Psoas muscle (tissue), 8 donors: ENCODE measurements around the gene TAS2R8. TPM values are rescaled to one million over a fixed set of nuclear protein-coding genes. Genes with fewer than 3 reads are reported as not detected.

Experiments
- ATAC-seq, 4 donors: fragments of 200-7000 bp; cut with Tn5 transposase; one replicate each; pipeline ENCODE4 v1.9.1; 2020; ENCODE audit warnings: moderate library complexity in 3 of 4, mild to moderate bottlenecking in 2 of 4
- DNase-seq, 2 donors: peaks; one replicate each; pipeline ENCODE4 v3.0.0-alpha.2; 2020
- H3K27ac ChIP-seq: fragments of 200-600 bp; one replicate; pipeline ENCODE4 v1.8.0; 2022
- H3K27me3 ChIP-seq, 3 donors: fragments of 200-600 bp in 1 of 3; one replicate each; pipeline versions ENCODE4 v1.6.1 to v1.8.0; 2013 to 2022; ENCODE audit warnings: low read length in 2 of 3, mild to moderate bottlenecking in 2 of 3, moderate library complexity in 1 of 3; ENCODE audit not compliant: insufficient read depth in 3 of 3
- H3K36me3 ChIP-seq, 2 donors: fragments of 200-600 bp in 1 of 2; one replicate each; pipeline versions ENCODE4 v1.6.1 to v1.8.0; 2013 to 2022; ENCODE audit warnings: low read depth in 1 of 2, mild to moderate bottlenecking in 1 of 2, moderate library complexity in 1 of 2; ENCODE audit not compliant: insufficient read depth in 1 of 2
- H3K4me1 ChIP-seq: fragments of 200-600 bp; one replicate; pipeline ENCODE4 v1.8.0; 2022
- H3K4me3 ChIP-seq: fragments of 200-600 bp; one replicate; pipeline ENCODE4 v1.8.0; 2022; ENCODE audit warnings: mild to moderate bottlenecking
- H3K9me3 ChIP-seq: fragments of 200-600 bp; one replicate; pipeline ENCODE4 v1.8.0; 2022
- WGBS, 3 donors: extraction: QIAGEN DNeasy Blood & Tissue Kit; methylation state at CpG; one replicate each; pipeline versions ENCODE4 v1.1.6 to v1.1.7; 2013; 5-methylcytosine and 5-hydroxymethylcytosine counted together
- intact Hi-C, 2 donors: fragments of 100-400 bp; cut with DNase I; formaldehyde crosslinking; loops; one replicate each; pipeline versions ENCODE4 v1.11.0 to v1.14.2; 2022
- long read RNA-seq, 2 donors: library from polyadenylated mRNA; unstranded; transcript quantifications; one replicate each; pipeline ENCODE4 v2.0.0, GENCODE V29; 2021
- polyA plus RNA-seq, 3 donors: library from polyadenylated mRNA; stranded (reverse); fragments of 200-250 nt; gene quantifications; one replicate each; pipeline ENCODE4 v1.2.3, GENCODE V29; 2013
- total RNA-seq, 4 donors: library from RNA; stranded (reverse); fragmentation: NEBNext Ultra II Directional in 2 of 4; extraction: Animal tissue kit (Norgen Biotek cat#: 25700) in 2 of 4; gene quantifications; one replicate each; pipeline versions ENCODE4 v1.2.1 to v1.2.4, GENCODE V29; 2021 to 2023
- TF ChIP-seq, protein P1 (sequence below): fragments of 200-600 bp; IDR thresholded peaks from one replicate; pipeline ENCODE4 v1.8.0; 2022; ENCODE audit warnings: antibody characterized with exemption
- donor health status: healthy with polysubstance abuse.
- donor health status: DM: no; HTN: no; CAD: no; lungs with moderate emphysema.
- donor health status: Bipolar disorder and iron deficiency.
- donor health status: healthy.
- donor health status: DM: yes; HTN: yes; CAD: no.
- donor health status: DM: no; HTN: no; CAD: no.
- donor health status: DM: no; HTN: no; CAD: no.
- donor health status: DM: yes; HTN: yes; CAD: no.

Gene TAS2R8, protein sequence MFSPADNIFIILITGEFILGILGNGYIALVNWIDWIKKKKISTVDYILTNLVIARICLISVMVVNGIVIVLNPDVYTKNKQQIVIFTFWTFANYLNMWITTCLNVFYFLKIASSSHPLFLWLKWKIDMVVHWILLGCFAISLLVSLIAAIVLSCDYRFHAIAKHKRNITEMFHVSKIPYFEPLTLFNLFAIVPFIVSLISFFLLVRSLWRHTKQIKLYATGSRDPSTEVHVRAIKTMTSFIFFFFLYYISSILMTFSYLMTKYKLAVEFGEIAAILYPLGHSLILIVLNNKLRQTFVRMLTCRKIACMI
- total RNA-seq (not detected), polyA plus RNA-seq (not detected)
- long read RNA-seq, donor 1: 0 reads
- long read RNA-seq, donor 2: 0 reads

DNA sequence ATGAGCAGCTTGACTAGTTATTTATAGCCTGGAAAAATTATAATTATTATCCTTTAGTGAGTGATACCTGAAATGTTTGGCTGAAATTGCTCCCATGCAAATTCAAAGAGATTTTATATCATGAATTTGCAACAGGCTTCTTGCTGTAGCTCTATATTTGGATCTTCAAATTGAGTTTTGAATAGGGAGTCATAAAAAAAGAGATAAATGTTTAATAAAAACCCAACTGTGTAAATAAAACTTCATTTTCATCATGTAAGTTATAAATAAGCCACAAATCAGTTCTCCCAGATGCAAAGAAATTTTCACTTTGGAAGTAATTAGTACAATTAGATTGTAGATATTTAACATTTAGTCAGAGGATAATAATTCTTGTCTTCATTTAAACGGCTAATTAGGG, at the start of gene TAS2R8:
TSS of gene TAS2R8 (minus strand) at position 101 of the 400 bp plus-strand sequence. CDS start 306 bp downstream, outside the sequence.
- Histone ChIP-seq H3K4me1 (no peaks in the 10 kb centered on the region), H3K27ac (no peak within 1 kb of the TSS), H3K4me3 (no peak within 1 kb of the TSS), H3K27me3 (peaks cover 0 to 2% (median 0%) of the 10 kb centered on the region in 3 donors), H3K36me3 (no peaks in the 10 kb centered on the region), H3K9me3 (no peaks in the 10 kb centered on the region)
- TF ChIP-seq, protein P1, sequence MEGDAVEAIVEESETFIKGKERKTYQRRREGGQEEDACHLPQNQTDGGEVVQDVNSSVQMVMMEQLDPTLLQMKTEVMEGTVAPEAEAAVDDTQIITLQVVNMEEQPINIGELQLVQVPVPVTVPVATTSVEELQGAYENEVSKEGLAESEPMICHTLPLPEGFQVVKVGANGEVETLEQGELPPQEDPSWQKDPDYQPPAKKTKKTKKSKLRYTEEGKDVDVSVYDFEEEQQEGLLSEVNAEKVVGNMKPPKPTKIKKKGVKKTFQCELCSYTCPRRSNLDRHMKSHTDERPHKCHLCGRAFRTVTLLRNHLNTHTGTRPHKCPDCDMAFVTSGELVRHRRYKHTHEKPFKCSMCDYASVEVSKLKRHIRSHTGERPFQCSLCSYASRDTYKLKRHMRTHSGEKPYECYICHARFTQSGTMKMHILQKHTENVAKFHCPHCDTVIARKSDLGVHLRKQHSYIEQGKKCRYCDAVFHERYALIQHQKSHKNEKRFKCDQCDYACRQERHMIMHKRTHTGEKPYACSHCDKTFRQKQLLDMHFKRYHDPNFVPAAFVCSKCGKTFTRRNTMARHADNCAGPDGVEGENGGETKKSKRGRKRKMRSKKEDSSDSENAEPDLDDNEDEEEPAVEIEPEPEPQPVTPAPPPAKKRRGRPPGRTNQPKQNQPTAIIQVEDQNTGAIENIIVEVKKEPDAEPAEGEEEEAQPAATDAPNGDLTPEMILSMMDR: no peak
- WGBS, 3 donors: 57 to 64% (median 63%) methylated on average over 1 of the region's 1 CpG
- DNase-seq (no peak), ATAC-seq (no peak)
- intact Hi-C loops: no loop called here

DNA sequence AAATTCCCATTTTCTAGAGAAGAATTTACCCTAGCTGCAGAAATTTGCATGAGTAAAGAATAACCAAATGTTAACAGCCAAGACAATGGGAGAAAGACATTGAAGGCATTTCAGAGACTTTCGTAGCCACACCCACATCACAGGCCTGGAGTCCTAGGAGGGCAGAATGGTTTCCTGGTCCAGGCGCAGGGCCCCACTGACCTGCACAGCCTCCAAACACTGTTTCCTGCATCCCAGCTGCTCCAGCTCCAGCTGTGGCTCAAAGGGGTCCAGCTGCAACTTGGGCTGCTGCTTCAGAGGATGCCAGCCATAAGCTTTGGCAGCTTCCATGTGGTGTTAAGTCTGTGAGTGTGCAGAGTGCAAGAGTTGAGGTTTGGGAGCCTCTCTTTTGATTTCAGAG, 48.7 kb upstream of the TAS2R8 start:
- Histone ChIP-seq H3K27me3 (no peaks in the 10 kb centered on the region), H3K4me3 (no peak overlapping the region), H3K9me3 (no peaks in the 10 kb centered on the region), H3K4me1 (no peaks in the 10 kb centered on the region), H3K36me3 (no peaks in the 10 kb centered on the region), H3K27ac (no peak overlapping the region)
- TF ChIP-seq, protein P1: no peak
- intact Hi-C loops: loop anchor here in 1 of 2 donors (10.0 kb wide), 1 partner anchor 339 kb away; no protein-coding TSS in a partner anchor
- no peak for DNase-seq
- WGBS, 3 donors: 98 to 100% (median 98%) methylated on average over 2 of the region's 2 CpGs
- ATAC-seq: no peak

DNA sequence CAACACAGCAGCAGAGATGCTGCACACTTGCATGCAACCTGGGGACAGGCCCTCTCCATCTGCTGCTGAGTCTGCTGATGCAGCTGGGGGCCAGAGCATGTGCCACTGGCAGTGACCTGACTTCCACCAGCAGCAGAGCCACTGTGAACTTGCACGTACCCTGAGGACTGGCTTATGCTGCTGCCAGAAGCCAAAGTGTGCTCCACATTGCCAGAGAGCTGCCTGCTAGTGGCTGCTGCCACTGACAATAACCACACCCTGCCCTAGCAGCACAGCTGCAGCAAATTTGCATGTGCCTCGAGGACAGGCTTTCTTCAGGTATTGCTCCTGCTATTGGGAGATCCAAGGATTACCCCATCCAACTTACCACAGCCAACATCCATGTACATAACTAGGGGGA, 46.7 kb upstream of the TAS2R8 start:
- DNase-seq (no peak), ATAC-seq (no peak)
- Histone ChIP-seq H3K4me1 (no peaks in the 10 kb centered on the region), H3K36me3 (no peaks in the 10 kb centered on the region), H3K27ac (no peak overlapping the region), H3K9me3 (no peaks in the 10 kb centered on the region), H3K27me3 (no peaks in the 10 kb centered on the region), H3K4me3 (no peak overlapping the region)
- TF ChIP-seq, protein P1: no peak
- intact Hi-C loops: loop anchor here in 1 of 2 donors (10.0 kb wide), 1 partner anchor 341 kb away; no protein-coding TSS in a partner anchor
- 48 to 76% (median 62%) methylated on average over 2 of the region's 2 CpGs for WGBS, 3 donors

- H3K4me1 ChIP-seq: no peaks in the 10 kb centered on the region
- ATAC-seq: no peak
- TF ChIP-seq, protein P1: no peak
- H3K36me3 ChIP-seq: peaks cover 0 to 13% of the 10 kb centered on the region in 2 donors
- no peaks in the 10 kb centered on the region for H3K9me3 ChIP-seq
- H3K27me3 ChIP-seq: no peaks in the 10 kb centered on the region
- H3K27ac ChIP-seq: no peak overlapping the region
- intact Hi-C loops: loop anchor here in 1 of 2 donors (10.0 kb wide), 1 partner anchor 343 kb away; no protein-coding TSS in a partner anchor
- 92 to 96% (median 95%) methylated on average over 4 of the region's 4 CpGs for WGBS, 3 donors
- no peak overlapping the region for H3K4me3 ChIP-seq
- no peak for DNase-seq
These were observed 44.3 kb upstream of the TAS2R8 start for GRCh38 chr12:10851243-10851858.
